Activated T-helper 1 cell treated with anti-CD3 and anti-CD28 coated beads, Interleukin-2, amount 50 U/mL, for 16 hours (primary cell): ENCODE results near the gene SAMD14.

Experiments used
- DNase-seq, 2 donors: peaks; one replicate each; pipeline ENCODE4 v3.0.0-alpha.2; 2020; ENCODE audit warnings: low read depth in 1 of 2, low spot score in 1 of 2

SAMD14 gene

GRCh38 chr17:50129728-50130558 is at the start of gene SAMD14:
TSS of gene SAMD14 (minus strand) at chr17:50130160. CDS start at chr17:50124959, 5,201 bp downstream.
- DNase-seq: no peak

DNA sequence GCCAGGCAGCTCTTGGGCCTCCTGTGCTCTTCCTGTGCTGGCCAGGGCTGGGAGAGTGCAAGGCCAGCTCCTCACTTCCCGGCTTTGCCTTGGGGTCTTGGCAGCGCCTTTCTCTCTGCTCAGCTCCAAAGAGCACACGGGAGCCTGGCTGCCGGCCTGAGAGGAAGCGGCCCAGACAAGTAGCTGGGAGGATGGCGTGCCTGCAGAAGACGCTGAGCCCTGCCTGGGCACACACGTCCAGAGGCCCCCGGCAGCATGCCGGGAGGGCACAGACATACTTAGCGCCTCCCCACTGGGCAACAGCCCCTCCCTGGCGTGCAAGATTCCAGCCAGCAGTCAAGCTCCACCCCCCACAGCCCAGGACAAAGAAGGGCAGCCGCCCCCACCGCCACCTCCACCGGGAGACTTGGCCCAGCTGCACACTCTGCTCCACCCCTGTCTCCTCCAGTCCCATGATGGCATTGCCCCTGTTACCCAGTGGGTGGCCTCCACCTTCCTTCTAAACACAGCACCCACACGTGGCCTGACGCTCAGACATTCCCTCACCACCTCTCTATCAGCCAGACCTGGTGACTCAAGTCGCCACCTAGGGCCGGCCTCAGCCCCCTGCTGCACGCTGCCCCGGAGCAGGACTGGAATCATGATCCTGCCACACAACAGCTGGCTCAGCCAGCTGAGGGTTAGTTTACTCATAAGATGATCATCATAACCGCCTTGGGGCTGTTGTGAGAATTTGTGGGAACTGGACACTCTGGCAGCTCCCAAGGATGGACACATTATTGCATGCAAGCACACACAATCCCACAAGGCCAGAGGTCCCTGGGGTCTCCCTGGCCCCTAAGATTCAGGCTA is 48.2 kb upstream of the SAMD14 start:
- peak in 1 of 2 donors; percentile 17 for DNase-seq

GRCh38 chr17:50177476-50177875 is 47.5 kb upstream of the SAMD14 start:
- no peak for DNase-seq

GRCh38 chr17:50176559-50177357 is 46.8 kb upstream of the SAMD14 start:
- no peak for DNase-seq

GRCh38 chr17:50175035-50175807 is 45.3 kb upstream of the SAMD14 start:
- no peak for DNase-seq

DNA sequence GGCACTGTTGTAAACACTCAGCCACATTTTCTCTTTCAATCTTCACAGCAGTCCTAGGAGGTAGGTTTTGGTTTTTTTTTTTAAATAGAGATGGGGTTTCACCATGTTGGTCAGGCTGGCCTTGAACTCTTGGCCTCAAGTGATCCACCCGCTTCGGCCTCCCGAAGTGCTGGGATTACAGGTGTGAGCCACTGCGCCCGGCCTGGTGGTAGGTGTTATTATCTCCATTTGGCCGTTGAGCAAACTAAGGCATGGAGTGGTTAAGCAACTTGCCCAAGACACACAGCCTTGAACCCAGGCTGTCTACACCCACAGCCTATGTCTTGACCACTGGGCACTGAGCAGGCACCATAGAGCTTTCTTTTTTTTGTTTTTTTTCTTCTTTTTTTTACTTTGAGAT is 44.5 kb upstream of the SAMD14 start:
- no peak for DNase-seq

- DNase-seq: no peak
Measured at GRCh38 chr17:50173335-50173941, 43.5 kb upstream of the SAMD14 start.

- no peak for DNase-seq
Measured at GRCh38 chr17:50172936-50173334, 43.0 kb upstream of the SAMD14 start.

- no peak for DNase-seq
Measured at GRCh38 chr17:50172130-50172529, 42.2 kb upstream of the SAMD14 start.

DNA sequence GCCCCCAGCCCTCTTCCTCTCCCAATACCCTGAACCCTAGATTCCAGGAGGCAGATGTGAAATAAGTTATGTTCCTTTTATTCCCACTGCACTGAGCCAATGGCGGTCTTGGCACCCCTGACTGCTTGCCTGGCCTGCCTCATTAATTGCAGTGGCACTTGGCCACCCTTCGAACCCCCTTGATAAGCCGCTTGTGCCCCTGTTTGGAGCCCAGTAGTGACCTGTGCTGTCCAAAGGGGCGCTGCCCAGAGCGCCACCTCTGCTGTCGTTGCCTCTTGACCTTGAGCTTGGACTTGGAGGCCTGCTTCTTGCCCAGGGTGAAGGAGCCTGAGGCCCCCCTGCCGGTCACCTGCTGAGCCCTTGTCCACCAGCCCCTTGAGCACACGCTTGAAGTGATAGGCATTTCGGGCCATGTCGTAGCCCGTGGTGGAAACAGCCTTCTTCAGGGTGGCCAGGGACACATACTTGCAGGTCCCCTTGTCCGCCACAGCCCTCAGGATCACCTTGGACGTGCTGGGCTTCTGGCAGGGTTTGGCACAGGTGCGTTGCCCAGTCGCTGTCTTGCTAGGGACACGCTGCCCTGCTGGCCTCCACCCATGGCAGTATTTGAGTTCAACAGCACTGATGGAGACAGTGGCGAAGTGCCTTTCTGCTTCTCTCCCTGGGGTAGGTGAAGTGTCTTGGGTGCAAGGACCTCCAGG is 41.6 kb upstream of the SAMD14 start:
- DNase-seq: no peak

GRCh38 chr17:50170662-50171370 is 40.9 kb upstream of the SAMD14 start:
- DNase-seq: no peak

- no peak for DNase-seq
Measured at GRCh38 chr17:50169881-50170459, 40.0 kb upstream of the SAMD14 start.

DNA sequence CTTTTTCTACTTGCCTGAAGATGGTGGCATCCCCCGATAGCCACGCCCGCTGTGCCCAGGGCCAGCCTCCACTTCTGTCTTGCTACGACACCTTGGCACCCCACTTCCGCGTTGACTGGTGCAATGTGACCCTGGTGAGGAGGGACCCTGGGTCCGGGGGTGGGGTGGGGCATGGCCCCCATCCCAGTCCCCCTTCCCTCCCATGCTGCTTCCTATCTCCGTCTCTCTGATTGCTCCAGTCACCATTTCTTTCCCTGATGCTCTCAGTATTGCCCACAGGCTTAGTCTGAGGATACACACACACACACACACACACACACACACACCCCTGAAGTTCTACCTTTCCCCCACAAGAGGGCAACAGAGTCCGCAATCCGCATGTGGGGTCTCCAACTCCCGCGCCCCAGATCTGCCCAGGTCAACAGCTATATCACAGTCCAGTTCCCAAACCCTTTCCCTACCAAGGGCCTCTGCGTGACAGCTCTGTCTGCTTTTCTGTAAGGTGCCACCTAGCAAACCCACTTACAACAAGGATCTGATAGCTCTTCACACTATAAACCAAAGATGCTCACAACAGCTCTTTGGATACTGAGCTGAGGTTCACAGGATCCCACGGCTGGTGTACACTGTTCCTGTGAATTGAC is 39.3 kb upstream of the SAMD14 start:
- DNase-seq: no peak

GRCh38 chr17:50168319-50168718 is 38.4 kb upstream of the SAMD14 start:
- DNase-seq: no peak

DNA sequence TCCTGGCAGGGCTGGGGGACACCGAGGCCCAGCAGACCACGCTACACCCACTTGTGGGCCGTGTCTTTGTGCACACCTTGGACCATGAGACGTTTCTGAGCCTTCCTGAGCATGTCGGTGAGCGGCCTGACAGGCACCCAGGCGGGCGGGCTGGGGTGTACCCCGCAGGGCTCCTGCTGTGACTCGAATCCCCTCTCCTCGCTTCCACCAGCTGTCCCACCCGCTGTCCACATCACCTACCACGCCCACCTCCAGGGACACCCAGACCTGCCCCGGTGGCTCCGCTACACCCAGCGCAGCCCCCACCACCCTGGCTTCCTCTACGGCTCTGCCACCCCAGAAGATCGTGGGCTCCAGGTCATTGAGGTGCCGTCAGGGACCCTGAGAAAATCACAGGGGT is 37.4 kb upstream of the SAMD14 start:
- DNase-seq: no peak

DNA sequence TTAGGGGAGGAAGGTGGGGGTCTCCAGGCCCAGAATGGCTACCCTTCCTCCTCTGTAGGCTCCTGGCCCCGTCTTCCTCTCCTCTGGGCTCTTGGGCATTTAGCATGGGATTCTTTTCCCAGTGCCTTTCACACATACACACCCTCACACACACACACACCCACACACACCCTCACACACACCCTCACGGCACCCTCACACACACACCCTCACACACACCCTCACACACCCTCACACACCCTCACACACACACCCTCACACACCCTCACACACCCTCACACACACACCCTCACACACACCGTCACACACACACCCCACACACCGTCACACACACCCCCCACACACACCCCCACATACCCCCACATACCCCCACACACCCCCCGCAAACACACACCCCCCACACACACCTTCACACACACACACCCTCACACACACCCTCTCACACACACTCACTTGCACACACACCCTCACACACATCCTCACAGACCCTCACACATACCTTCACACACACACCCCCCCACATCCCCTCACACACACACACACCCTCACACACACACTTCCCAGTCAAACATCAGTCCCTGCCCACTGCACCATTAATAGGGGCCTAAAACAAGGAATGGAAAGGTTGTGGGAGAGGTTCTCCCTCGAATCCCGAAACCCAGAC is 36.7 kb upstream of the SAMD14 start:
- DNase-seq: no peak

GRCh38 chr17:50165867-50166517 is 36.0 kb upstream of the SAMD14 start, which contains the start of gene SGCA:
TSS of gene SGCA (plus strand) at chr17:50166005. CDS start at chr17:50166041, 36 bp downstream.
- DNase-seq: no peak
